DMS53 treated with DMSO at 0.1 percent for 48 hours (cell line): ENCODE measurements around the gene MAPK9.

Source experiments
- DNase-seq: peaks from one replicate; lab custom pipeline; 2025; ENCODE audit not compliant: unreplicated experiment; lab: John Stamatoyannopoulos, UW

MAPK9 gene

GRCh38 chr5:180296771-180297170 is 4.9 kb upstream of the MAPK9 start:
- no peak for DNase-seq

- no peak for DNase-seq
Observed at GRCh38 chr5:180294913-180295555, 3.2 kb upstream of the MAPK9 start.

GRCh38 chr5:180294411-180294810 is 2.5 kb upstream of the MAPK9 start:
- no peak for DNase-seq

- DNase-seq, result no peak
Observed at GRCh38 chr5:180291234-180291940, 496 bp downstream of the MAPK9 start.

GRCh38 chr5:180290568-180291233 is 1.2 kb downstream of the MAPK9 start:
- DNase-seq, result no peak

- DNase-seq, result no peak
Observed at GRCh38 chr5:180289966-180290365, 1.9 kb downstream of the MAPK9 start.

GRCh38 chr5:180289433-180289832 is 2.5 kb downstream of the MAPK9 start:
- DNase-seq, result no peak

GRCh38 chr5:180287868-180288267 is 4.0 kb downstream of the MAPK9 start:
- no peak for DNase-seq

GRCh38 chr5:180287404-180287803 is 4.5 kb downstream of the MAPK9 start:
- DNase-seq, result no peak

GRCh38 chr5:180284149-180284548 is 7.7 kb downstream of the MAPK9 start:
- no peak for DNase-seq

- DNase-seq, result no peak
Observed at GRCh38 chr5:180283026-180283615, 8.8 kb downstream of the MAPK9 start.

- DNase-seq, result no peak
Observed at GRCh38 chr5:180282281-180282680, 9.6 kb downstream of the MAPK9 start.

- no peak for DNase-seq
Observed at GRCh38 chr5:180281706-180282105, 10.2 kb downstream of the MAPK9 start.

GRCh38 chr5:180274695-180275094 is 17.2 kb downstream of the MAPK9 start:
- DNase-seq, result no peak

- no peak for DNase-seq
Observed at GRCh38 chr5:180271221-180271620, 20.7 kb downstream of the MAPK9 start.

- DNase-seq, result no peak
Observed at GRCh38 chr5:180259260-180259611, 32.6 kb downstream of the MAPK9 start.

GRCh38 chr5:180253036-180253824 is 38.7 kb downstream of the MAPK9 start:
- DNase-seq, result no peak

GRCh38 chr5:180251887-180252286 is 40.0 kb downstream of the MAPK9 start:
- DNase-seq, result no peak

- DNase-seq, result no peak
Observed at GRCh38 chr5:180251141-180251540, 40.7 kb downstream of the MAPK9 start.

- DNase-seq, result no peak
Observed at GRCh38 chr5:180250329-180250728, 41.6 kb downstream of the MAPK9 start.

- DNase-seq, result no peak
Observed at GRCh38 chr5:180241600-180241999, 50.3 kb downstream of the MAPK9 start.
